Liver (tissue), 9 donors: ENCODE measurements around the gene RUFY4. TPM values are rescaled to one million over a fixed set of nuclear protein-coding genes. Genes with fewer than 3 reads are reported as not detected.
"Not testable (repeated sequence)": the region's sequence is repeated elsewhere in the genome, so short reads cannot be mapped to it uniquely, and the experiment has no call there.

ENCODE experiments used
- DNase-seq: peaks from one replicate; pipeline ENCODE4 v3.0.0-alpha.2; 2017; ENCODE audit warnings: low spot score
- H3K27ac ChIP-seq, 2 donors: one replicate each; pipeline ENCODE4 v1.7.0; 2013; ENCODE audit warnings: inconsistent platforms in 2 of 2, low read length in 2 of 2, control low read depth in 1 of 2, low read depth in 1 of 2, mild to moderate bottlenecking in 1 of 2
- H3K27me3 ChIP-seq, 4 donors: one replicate each; pipeline versions ENCODE4 v1.6.1 to v1.7.0; 2013; ENCODE audit warnings: low read length in 3 of 4, inconsistent platforms in 1 of 4, mild to moderate bottlenecking in 1 of 4, moderate library complexity in 1 of 4; ENCODE audit not compliant: control insufficient read depth in 4 of 4, insufficient read depth in 4 of 4
- H3K36me3 ChIP-seq, 4 donors: one replicate each; pipeline versions ENCODE4 v1.6.1 to v1.7.0; 2013; ENCODE audit warnings: low read length in 3 of 4, mild to moderate bottlenecking in 3 of 4, low read depth in 1 of 4, moderate library complexity in 1 of 4; ENCODE audit not compliant: control insufficient read depth in 4 of 4, insufficient read depth in 3 of 4
- H3K4me1 ChIP-seq, 4 donors: one replicate each; pipeline versions ENCODE4 v1.6.1 to v1.7.0; 2013; ENCODE audit warnings: low read length in 3 of 4, mild to moderate bottlenecking in 3 of 4, moderate library complexity in 1 of 4; ENCODE audit not compliant: control insufficient read depth in 4 of 4, insufficient read depth in 4 of 4
- H3K4me3 ChIP-seq, 3 donors: one replicate each; pipeline versions ENCODE4 v1.6.1 to v1.7.0; 2013; ENCODE audit warnings: low read length in 3 of 3, control low read depth in 1 of 3, low read depth in 1 of 3, mild to moderate bottlenecking in 1 of 3
- H3K9ac ChIP-seq, 2 donors: one replicate each; pipeline ENCODE4 v1.7.0; 2013; ENCODE audit warnings: low read length in 2 of 2, mild to moderate bottlenecking in 2 of 2, moderate library complexity in 2 of 2, control low read depth in 1 of 2, low read depth in 1 of 2
- H3K9me3 ChIP-seq, 4 donors: one replicate each; pipeline versions ENCODE4 v1.6.1 to v1.7.0; 2013; ENCODE audit warnings: low read length in 3 of 4; ENCODE audit not compliant: control insufficient read depth in 4 of 4
- ATF3 ChIP-seq: IDR thresholded peaks from 2 replicates; pipeline ENCODE4 v1.6.1; 2016; ENCODE audit warnings: antibody characterized with exemption
- CTCF ChIP-seq: fragments of 150-350 bp; IDR thresholded peaks from 2 replicates; pipeline ENCODE4 v1.5.1; 2017; ENCODE audit warnings: improper control_type of control experiment, low read depth, low read length; ENCODE audit not compliant: missing input control
- EGR1 ChIP-seq, 2 donors: IDR thresholded peaks; 2 replicates each; pipeline ENCODE4 v1.6.1; 2016 to 2018; ENCODE audit warnings: antibody characterized with exemption in 2 of 2, low read depth in 2 of 2
- FOXA2 ChIP-seq: IDR thresholded peaks from 2 replicates; pipeline ENCODE4 v1.6.1; 2016; ENCODE audit warnings: antibody characterized with exemption
- GABPA ChIP-seq, 2 donors: IDR thresholded peaks in 1 of 2; conservative IDR thresholded peaks in 1 of 2; 2 replicates each; pipeline ENCODE4 v1.6.1; 2016; ENCODE audit warnings: antibody characterized with exemption in 2 of 2, mild to moderate bottlenecking in 1 of 2, moderate library complexity in 1 of 2
- HNF4A ChIP-seq, 2 donors: conservative IDR thresholded peaks; 2 replicates each; pipeline ENCODE4 v1.6.1; 2016; ENCODE audit warnings: antibody characterized with exemption in 2 of 2, mild to moderate bottlenecking in 2 of 2
- HNF4G ChIP-seq: IDR thresholded peaks from 2 replicates; pipeline ENCODE4 v1.6.1; 2016; ENCODE audit warnings: antibody characterized with exemption
- JUND ChIP-seq, 2 donors: IDR thresholded peaks; 2 replicates each; pipeline ENCODE4 v1.6.1; 2016; ENCODE audit warnings: antibody characterized with exemption in 2 of 2
- MAX ChIP-seq: IDR thresholded peaks from 2 replicates; pipeline ENCODE4 v1.6.1; 2016; ENCODE audit warnings: antibody characterized with exemption
- NR2F2 ChIP-seq: IDR thresholded peaks from 2 replicates; pipeline ENCODE4 v1.6.1; 2016; ENCODE audit warnings: antibody characterized with exemption
- RAD21 ChIP-seq, 2 donors: IDR thresholded peaks; 2 replicates each; pipeline ENCODE4 v1.6.1; 2016; ENCODE audit warnings: antibody characterized with exemption in 2 of 2, mild to moderate bottlenecking in 2 of 2
- RXRA ChIP-seq, 2 donors: IDR thresholded peaks; 2 replicates each; pipeline ENCODE4 v1.6.1; 2017 to 2018; ENCODE audit warnings: antibody characterized with exemption in 2 of 2, mild to moderate bottlenecking in 1 of 2
- SP1 ChIP-seq: IDR thresholded peaks from 2 replicates; pipeline ENCODE4 v1.6.1; 2018; ENCODE audit warnings: antibody characterized with exemption, mild to moderate bottlenecking
- TAF1 ChIP-seq: conservative IDR thresholded peaks from 2 replicates; pipeline ENCODE4 v1.6.1; 2016; ENCODE audit warnings: antibody characterized with exemption, mild to moderate bottlenecking
- YY1 ChIP-seq: IDR thresholded peaks from 2 replicates; pipeline ENCODE4 v1.6.1; 2016; ENCODE audit warnings: antibody characterized with exemption, mild to moderate bottlenecking
- ZBTB33 ChIP-seq: IDR thresholded peaks from 2 replicates; pipeline ENCODE4 v1.6.1; 2016; ENCODE audit warnings: antibody characterized with exemption
- WGBS: extraction: QIAGEN DNeasy Blood & Tissue Kit; methylation state at CpG from one replicate; pipeline ENCODE4 v1.1.7; 2013; 5-methylcytosine and 5-hydroxymethylcytosine counted together
- polyA plus RNA-seq, 2 donors: library from polyadenylated mRNA; stranded (reverse) in 1 of 2; unstranded in 1 of 2; fragments of 200-250 nt in 1 of 2; fragments of >200 nt in 1 of 2; fragmentation: Nextera tagmentation in 1 of 2; extraction: Ambion mirVana in 1 of 2; gene quantifications; one replicate each; pipeline versions ENCODE4 v1.2.1 to v1.2.3, GENCODE V29; 2013 to 2015
- total RNA-seq, 2 donors: library from RNA; depleted of rRNA; stranded (reverse); fragments of >200 nt; gene quantifications; one replicate each; pipeline ENCODE4 v1.2.3, GENCODE V29; 2014
- donor health status: healthy.
- donor health status: healthy.
- donor health status: healthy.
- donor health status: healthy.
- donor health status: healthy.

RUFY4 gene
- total and polyA plus RNA-seq, 4 donors = 0.05 to 0.08 (median 0.08) TPM; not detected in 1

- Histone ChIP-seq H3K9me3 (no peaks in the 10 kb centered on the region), H3K27ac (no peak overlapping the region), H3K4me3 (no peak overlapping the region), H3K4me1 (no peaks in the 10 kb centered on the region), H3K36me3 (no peaks in the 10 kb centered on the region), H3K27me3 (no peaks in the 10 kb centered on the region), H3K9ac (no peak overlapping the region)
- DNase-seq = no peak
- no peak for TF ChIP-seq ATF3
- 96% methylated on average over 5 of the region's 5 CpGs for WGBS
Observed at GRCh38 chr2:218043701-218044109, 25.3 kb upstream of the RUFY4 start.

- H3K4me1 ChIP-seq, H3K4me3 ChIP-seq, H3K9ac ChIP-seq, H3K36me3 ChIP-seq, H3K9me3 ChIP-seq, DNase-seq, H3K27ac ChIP-seq, H3K27me3 ChIP-seq: not testable (repeated sequence)
- 95% methylated on average over 1 of the region's 1 CpG for WGBS
Observed at GRCh38 chr2:218044599-218044998, 24.5 kb upstream of the RUFY4 start.

- Histone ChIP-seq H3K27me3 (no peaks in the 10 kb centered on the region), H3K36me3 (no peaks in the 10 kb centered on the region), H3K9me3 (no peaks in the 10 kb centered on the region), H3K27ac (no peak overlapping the region), H3K9ac (no peak overlapping the region), H3K4me3 (no peak overlapping the region), H3K4me1 (no peaks in the 10 kb centered on the region)
- WGBS = 73% methylated on average over 4 of the region's 4 CpGs
- TF ChIP-seq JUND (IDR thresholded peaks at IDR 0.05) (no peak), NR2F2 (no peak)
- DNase-seq = no peak
Observed at GRCh38 chr2:218046238-218046637, 22.8 kb upstream of the RUFY4 start.

- Histone ChIP-seq H3K27me3 (no peaks in the 10 kb centered on the region), H3K9me3 (no peaks in the 10 kb centered on the region), H3K4me1 (no peaks in the 10 kb centered on the region), H3K36me3 (no peaks in the 10 kb centered on the region), H3K4me3 (no peak overlapping the region), H3K9ac (no peak overlapping the region), H3K27ac (no peak overlapping the region)
- TF ChIP-seq FOXA2 (no peak), CTCF (no peak), HNF4G (no peak), MAX (no peak), HNF4A (conservative IDR thresholded peaks at IDR 0.05) (no peak), NR2F2 (no peak), ATF3 (no peak), ZBTB33 (no peak), EGR1 (IDR thresholded peaks at IDR 0.05; ENCODE audit: low read depth in 2 of 2) (no peak), TAF1 (no peak), SP1 (no peak), RXRA (IDR thresholded peaks at IDR 0.05) (no peak), YY1 (no peak), JUND (IDR thresholded peaks at IDR 0.05) (no peak), GABPA (IDR thresholded peaks at IDR 0.05 in 1 of 2, conservative IDR thresholded peaks at IDR 0.05 in 1 of 2) (no peak), RAD21 (IDR thresholded peaks at IDR 0.05) (no peak)
- DNase-seq = no peak
- WGBS = 78% methylated on average over 8 of the region's 8 CpGs
Observed at GRCh38 chr2:218047536-218048225, 21.4 kb upstream of the RUFY4 start.
